Head of caudate nucleus (tissue), 42 donors: ENCODE results near the gene KCNMA1.

ENCODE experiments used
- DNase-seq, 42 donors: peaks; one replicate each; pipeline versions ENCODE4 v3.0.0 to v3.0.0-alpha.2; 2020 to 2021; ENCODE audit warnings: mixed read lengths in 7 of 42
- intact Hi-C: fragments of 100-400 bp; cut with DNase I; formaldehyde crosslinking; loops from one replicate; pipeline ENCODE4 v1.15.0; 2022

The KCNMA1 gene

DNA sequence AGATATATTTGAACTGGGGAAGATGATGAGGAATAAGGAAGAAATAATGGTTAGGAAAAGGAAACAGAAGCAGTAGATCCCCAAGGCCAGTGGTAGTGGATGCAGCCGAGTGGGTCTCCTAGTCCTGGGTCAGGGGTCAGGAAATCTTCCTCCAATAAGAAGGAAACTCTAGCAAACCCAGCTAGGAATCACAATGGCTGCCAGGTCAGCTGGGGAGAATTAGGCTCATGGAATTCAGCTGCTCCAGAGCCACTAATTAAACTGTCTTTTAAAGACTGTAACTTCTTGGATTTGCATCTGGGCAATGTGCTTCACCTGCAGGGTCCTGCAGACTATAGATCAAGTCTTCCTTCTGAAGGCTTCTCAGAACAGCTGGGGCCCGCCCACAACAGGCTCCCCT lies 644.4 kb downstream of the KCNMA1 start:
- no peak for DNase-seq
- intact Hi-C loops = no loop called here

DNA sequence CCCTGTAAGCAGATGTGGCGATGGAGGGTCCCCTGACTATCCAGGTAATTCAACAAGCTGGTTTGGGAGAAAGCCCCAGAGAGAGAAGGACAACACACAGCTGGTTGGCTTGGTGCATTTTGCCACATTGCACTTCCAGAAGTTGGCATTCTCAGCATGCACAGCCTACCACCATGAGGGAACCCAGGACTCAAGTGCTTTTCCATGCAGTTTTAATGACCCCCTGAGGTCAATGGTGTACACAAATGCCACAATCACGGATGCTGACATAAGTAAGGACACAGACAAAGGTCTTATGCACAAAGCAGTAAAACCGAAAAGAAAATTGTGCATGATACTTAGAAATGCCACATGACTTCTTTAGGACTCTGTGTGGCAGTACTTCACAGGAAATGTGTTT lies 645.1 kb downstream of the KCNMA1 start:
- no peak for DNase-seq
- intact Hi-C loops = no loop called here

DNA sequence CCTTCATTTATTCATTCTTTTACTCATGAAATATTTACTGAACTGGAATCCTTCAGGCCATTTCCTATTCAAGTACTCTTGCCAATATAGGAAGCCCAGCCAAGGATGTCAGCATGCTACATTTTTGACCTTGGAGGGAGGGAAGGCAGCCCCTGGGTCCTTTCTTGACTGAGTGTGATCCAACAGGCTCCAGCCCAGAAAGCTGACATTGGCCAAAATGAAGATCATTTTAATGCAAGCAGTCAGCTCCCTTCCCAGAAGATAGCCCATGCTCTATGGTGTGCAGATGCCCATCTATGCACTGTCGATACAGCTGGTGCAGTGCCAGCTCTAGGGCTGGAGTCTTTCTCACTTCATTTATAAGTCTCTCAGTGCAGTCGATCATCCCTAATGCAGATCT lies 646.0 kb downstream of the KCNMA1 start:
- DNase-seq = no peak
- intact Hi-C loops = no loop called here

DNA sequence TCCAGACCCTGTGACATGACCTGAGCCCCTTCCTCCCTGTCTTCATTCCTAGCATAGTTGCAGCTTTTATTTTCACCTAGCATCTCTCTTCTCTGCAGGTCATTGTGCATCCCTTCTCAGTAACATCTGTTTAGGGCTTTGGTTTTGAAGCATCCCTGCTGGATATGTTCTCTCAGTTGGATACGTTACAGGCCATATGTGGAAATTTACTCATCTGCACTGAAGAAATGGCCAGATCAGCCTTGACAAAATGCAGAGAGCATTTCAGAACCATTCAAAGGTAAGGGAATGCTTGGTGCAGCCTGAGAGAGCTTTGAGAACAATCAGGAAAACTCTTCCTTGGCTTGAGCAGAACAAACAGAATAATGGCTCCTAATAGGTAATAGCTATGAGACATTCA lies 647.0 kb downstream of the KCNMA1 start:
- DNase-seq = no peak
- intact Hi-C loops = no loop called here

DNA sequence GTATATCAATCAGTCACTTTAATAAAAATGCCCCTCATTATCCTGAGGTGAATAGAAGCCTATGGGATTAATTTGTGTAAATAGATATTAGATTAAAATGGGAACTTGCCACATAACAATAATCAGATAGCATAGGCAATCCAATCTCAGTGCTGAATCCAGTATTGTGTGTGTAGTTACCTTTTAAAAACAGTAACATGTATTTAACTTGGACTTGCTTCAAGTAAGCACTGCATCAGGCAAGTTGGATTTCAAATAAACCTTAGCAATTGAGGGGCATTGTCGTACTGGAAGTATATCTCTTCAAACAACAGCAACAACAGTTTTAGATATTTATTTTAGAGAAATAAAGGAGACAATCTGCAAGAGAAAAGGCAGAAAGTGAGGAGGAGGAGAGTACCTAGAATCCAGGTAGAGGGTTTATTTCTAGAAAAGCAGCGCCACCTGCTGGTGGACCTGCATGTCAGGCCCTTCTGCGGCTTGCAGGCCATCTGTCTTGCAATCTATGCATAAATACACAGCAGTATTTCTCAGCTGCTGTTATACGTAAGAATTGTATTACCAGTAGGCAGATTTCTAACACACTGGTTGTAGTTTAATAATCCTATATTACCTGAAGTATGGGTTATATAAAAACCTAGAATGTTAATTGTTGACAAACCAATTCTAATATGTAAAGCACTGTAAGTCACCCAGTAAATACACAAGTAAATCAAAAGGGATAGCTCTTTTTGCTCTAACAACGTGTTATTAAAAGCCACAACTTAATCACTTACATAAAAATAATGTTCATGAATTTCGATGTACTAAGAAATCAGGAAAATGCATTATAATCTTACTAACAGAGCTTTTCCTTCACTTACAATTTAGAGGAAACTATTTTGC lies 652.8 kb downstream of the KCNMA1 start:
- intact Hi-C loops = no loop called here
- peak; percentile 61 to 91 (median 78) for DNase-seq

DNA sequence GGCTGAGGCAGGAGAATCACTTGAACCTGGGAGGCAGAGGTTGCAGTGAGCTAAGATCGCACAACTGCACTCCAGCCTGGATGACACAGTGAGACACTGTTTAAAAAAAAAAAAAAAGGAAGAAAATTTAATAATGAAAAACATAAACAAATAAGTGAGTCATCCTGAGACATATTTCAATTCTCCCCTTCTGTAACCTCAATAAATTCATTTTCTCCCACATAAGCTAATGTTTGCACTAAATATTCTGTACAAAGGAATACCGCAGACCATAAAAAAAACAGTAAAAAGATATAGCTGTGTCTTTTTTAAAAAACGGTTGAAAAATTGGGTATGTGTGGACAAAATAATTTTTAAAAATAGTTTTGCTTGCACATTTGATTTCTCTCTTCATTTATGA lies 654.0 kb downstream of the KCNMA1 start:
- intact Hi-C loops = no loop called here
- no peak for DNase-seq

DNA sequence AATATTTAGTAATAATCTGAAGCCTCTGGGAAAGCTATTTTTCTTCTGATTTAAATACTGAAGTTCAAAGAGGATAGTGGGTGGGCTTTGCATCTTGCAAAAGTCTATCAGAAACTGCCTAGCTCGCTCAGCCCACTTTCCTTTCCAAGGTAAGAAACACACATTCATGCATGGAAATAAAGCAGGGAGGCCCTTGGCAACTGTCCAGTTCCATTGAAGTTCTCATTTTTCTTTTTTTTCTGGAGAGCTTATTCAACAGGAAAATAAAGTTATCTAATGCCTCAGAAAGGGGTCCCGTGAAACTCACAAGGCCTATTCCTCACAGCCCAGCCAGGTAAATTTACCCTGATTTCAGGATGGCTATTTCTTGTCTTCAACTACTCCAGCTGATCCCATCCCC lies 654.9 kb downstream of the KCNMA1 start:
- DNase-seq = no peak
- intact Hi-C loops = no loop called here

DNA sequence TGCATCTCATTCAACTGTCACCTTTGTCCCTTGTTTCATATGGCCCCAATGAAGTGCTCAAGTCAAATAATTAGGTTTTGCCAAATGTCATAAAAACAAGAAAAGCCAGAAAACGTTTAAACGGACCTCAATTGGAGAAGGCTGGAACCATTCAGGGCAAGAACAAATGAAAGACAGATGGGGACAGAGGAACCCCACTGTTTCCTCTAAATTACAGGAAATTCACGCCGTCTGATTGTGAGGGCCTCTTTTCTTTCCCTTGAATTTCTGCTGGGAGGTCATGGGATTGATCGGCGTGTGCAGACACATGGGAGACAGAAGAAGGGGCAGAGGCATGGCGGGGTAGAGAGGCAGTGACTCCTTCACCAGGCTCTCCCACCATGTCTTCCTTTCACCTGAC lies 656.4 kb downstream of the KCNMA1 start:
- intact Hi-C loops = no loop called here
- DNase-seq = no peak

DNA sequence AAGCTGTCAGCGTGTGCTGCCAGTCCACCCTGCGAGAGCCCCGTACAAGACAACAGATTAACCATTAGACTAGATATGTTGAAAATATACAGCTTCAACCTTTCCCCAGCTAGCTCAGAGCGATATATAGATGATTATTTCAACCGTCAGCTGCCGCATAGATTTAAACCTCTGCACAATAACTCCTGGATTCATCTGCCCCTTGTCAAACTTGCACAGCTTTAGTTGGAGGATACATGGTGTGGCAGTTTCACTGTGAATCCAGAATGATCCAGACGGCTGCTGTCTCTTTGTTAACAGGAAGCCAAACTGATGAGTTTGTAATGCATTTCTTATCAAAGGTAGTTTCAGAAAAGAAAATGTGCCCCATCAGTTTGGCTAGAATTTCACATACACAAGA lies 659.7 kb downstream of the KCNMA1 start:
- intact Hi-C loops = no loop called here
- DNase-seq = no peak

DNA sequence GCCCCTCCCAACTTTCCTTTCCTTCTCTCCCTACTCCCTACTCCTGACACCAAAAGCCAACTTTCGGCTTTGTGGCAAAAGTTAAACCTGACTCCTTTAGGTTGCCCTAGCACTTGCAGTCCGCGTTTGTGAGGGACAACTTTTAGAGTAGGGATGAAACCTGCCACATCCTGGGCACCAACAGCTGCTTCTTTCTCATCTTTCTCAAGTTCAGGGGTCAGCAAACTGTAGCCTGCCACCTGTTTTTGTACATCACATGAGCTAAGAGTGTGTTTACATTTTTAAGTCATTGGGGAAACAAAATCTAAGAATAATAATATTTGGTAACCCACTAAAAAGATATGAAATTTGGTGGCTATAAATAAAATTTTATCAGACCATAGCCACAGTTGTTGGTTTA lies 660.6 kb downstream of the KCNMA1 start:
- no peak for DNase-seq
- intact Hi-C loops = no loop called here

DNA sequence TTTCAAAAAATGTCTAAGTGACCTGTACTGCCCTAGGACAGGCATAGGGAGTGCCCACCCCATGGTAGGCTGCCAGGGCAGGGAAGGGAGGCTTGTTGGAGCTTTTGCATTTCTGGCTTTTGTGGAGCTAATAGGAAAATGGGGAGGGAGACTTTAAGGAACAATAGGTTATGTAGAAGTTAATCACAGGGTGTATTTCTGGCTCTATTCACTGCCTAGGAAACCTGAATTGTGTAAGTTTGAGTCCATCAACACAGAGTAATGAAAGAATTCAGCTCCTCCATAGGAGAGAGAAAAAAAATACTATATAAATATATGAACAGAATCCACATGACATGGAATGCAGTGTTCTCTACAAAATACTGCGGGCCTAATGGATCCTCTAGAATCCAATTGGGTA lies 661.5 kb downstream of the KCNMA1 start:
- no peak for DNase-seq
- intact Hi-C loops = no loop called here

DNA sequence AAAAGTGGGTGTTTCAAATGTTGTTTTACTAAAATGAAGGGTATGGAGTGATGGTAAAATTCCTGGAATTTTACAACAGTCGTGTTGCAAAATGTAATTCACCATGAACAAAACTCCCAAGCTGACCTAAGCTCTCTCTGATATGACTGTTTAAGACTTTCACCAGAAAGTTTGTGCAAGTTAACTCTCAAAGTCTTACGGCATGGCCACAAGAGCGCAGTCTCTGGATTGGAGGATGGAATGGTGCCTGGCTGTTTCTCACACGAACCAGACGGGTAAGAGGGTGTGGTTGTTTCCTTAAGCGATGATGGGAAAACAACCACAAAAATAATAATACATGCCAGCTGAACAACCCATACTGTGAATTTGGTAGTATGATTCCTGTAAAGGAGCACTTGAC lies 662.5 kb downstream of the KCNMA1 start:
- no peak for DNase-seq
- intact Hi-C loops = no loop called here

DNA sequence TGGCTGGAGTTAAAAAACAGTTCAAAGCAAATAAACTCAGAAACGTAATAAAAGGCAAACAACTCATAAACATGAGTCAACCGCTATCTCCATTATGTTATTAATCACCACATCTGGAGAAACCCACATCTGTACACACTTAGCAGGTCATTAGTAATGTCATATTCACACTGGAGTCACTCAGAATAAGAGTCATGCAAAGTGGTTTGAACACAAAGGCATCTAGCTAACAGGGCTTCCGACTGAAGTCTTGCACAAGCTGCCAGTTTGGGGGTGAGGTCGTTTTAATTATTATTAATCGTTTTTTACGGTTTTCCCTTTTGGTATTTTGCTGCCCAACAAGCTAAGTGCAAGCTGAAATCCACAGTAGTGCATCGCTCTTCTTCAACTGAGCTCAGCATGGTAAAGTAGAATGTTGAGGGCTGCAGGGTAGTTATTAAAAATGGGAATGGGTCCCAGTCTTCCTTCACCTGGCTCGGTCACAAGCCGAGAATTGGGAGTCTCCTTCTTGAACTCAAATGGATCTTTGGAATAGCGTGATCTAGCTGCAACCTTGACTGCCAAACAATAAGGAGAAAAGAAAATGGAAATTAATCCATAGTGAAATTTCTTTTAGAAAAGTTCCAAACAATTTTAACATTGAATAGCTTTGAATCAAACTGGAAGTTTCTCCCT lies 663.5 kb downstream of the KCNMA1 start:
- intact Hi-C loops = no loop called here
- no peak for DNase-seq

DNA sequence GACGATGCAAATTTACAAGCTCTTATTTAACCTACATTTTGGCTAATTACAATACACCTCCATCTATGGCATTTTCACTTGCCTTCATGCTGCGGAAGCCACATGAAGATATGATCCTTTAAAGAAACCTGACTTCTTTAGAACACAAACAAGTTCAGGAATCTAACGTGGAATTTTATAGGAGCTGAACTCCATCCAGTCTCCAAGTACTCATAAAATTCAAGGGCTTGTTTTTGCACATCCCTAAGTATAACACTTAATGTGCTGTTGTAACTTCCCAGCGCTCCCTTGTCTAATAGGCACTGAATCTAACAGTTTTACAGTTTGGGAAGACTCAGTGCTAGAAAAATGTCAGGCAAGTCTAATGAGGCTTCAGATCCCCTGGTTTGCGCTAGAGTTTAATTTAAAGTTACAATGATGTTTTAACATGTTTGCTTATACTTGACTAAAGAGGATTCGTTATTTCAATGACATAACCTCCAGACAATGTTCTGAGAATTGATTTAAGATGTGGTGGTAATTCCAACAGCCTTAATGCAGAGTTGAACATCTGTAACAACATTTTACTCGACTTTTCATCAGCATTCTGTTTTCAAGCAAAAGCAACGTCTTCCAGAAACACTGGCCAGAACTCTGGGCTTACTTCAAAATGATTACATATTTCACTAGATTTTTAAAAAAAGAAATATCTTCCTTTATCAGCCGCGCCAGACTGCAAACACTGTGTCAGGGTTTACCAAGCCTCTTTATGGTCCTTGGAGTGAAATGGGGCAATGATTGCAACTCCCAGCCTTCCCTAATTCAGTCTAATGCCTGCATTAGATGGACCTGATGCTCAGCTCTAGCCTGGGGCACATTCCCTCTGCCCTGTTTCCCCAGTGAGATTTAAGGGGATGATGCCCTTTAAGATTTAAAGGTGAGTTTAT lies 664.3 kb downstream of the KCNMA1 start:
- DNase-seq = no peak
- intact Hi-C loops = no loop called here

DNA sequence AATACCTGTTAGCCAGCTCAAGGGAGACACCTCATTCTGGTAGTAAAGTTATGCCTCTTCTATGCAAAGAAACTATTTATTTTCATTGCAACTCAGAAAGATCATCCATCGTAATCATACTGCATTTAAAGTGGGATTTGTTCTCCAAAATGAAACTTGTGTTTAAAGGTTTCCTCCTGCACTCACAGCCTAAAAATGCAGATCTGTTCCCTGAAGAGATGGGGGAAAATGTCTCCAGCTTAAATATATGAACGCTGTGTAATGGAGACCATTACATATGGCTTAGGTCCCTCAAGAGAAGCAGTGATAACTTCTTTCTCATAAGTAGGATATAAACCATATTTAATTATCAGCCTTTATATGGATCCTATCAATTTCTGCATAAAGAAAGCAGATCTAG lies 665.1 kb downstream of the KCNMA1 start:
- no peak for DNase-seq
- intact Hi-C loops = no loop called here

DNA sequence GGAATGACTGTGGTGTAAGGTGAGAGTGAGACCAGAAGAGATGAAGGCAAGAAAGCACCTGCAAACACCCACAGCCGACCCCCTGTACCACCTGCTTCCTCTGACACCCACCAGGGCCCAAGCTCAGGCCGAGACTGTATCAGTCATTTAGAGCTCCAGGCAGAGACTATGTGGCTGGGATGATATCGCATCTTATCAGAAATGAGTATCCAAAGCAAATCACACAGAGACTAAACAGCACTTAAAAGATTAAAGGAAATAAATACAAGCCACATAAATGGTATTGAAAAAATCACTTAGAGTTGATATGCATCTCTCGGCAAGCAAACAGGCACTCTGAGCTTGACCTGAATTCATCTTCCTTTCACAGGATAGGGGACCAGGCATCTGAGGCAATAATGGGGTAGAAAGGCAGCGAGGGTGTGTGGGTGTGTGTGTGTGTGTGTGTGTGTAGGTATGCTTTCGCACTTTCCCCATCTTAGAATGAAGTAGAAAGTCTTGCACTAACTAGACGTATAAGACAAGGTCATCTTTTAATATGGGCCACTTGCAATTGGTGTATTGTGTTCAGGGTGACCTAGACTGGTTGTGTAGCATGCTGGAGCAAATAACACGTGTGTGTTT lies 665.9 kb downstream of the KCNMA1 start:
- DNase-seq = peak in 2 of 42 donors; percentile 9 to 11
- intact Hi-C loops = no loop called here

DNA sequence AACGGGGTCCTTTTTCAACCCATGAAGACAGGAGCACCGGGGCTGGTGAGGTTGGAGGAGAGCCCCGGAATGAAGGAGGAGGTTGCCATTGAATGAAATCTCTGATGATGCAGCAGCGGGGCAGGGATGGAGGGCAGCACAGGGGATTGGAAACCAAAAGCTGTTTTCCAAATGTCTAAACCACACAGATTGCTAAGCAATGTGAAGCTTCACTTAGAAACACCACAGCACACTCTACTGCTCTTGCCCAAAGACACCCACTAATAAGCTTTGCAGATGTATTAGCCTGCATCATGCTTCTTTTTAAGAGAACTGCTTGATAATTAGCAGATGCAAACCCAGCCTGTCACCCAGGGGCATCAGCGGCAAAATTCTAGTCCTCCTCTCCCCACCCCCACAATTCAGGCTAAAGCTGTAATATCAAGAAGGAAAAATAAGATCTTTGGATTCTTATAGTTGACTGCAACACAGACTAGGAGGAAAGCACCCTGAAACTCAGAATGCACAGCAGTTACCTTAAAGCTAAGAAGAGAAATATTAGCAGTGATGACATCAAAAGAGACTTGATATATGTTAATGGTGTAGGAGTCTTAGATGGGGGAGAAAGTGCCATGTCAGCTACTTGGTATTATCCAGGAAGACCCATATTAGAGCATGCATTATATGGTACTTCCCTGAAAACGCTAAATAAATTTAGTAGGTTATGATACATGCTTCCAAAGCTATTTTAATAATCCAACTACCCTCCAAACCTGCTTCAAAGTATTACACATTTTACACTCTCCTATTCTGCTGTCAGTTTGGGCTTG lies 666.7 kb downstream of the KCNMA1 start:
- intact Hi-C loops = no loop called here
- peak in 7 of 42 donors; percentile 3 to 38 (median 11) for DNase-seq

DNA sequence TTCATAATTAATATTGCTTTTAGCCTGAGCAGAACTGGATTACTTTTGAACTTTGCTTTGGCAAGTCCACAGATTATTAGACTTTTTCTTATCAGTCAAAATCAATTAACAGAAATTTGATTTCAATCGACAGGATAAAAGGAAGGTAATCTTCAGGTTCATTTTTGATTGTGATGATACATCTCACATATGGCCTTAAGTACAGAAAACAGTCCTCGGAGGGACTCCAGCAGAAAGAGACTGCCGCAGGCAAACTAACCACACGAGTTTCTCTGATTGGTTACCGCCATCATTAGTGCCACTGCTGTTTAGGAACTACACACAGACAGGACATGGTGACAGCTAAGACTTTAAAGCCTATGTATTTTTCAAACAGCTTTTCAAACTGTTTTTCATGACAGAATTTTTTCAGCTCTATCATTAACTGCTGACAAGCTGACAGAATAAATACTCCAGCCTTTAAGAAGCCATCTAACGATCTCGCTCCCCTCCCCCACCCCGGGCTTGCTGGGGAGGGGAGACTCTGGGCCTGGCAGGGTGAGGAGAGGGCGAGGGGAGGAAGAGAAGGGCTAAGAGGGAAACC lies 668.2 kb downstream of the KCNMA1 start:
- intact Hi-C loops = no loop called here
- no peak for DNase-seq
